Heart left ventricle (tissue), 16 donors: Measurements from ENCODE around the gene NSUN4. TPM values are rescaled to one million over a fixed set of nuclear protein-coding genes. Genes with fewer than 3 reads are reported as not detected.

ENCODE experiments used
- ATAC-seq, 4 donors: fragments of 200-7000 bp; cut with Tn5 transposase; one replicate each; pipeline ENCODE4 v1.9.1; 2020 to 2022; ENCODE audit warnings: moderate library complexity in 4 of 4, mild to moderate bottlenecking in 3 of 4, moderate number of reproducible peaks in 1 of 4
- DNase-seq, 5 donors: peaks; one replicate each; pipeline ENCODE4 v3.0.0-alpha.2; 2020
- H3K27ac ChIP-seq, 12 donors: fragments of 200-600 bp; sonication (generic) in 4 of 12; one replicate each; pipeline versions ENCODE4 v1.5.0 to v1.8.0; 2016 to 2022; ENCODE audit warnings: mild to moderate bottlenecking in 2 of 12
- H3K27me3 ChIP-seq, 9 donors: fragments of 200-600 bp; sonication (generic) in 2 of 9; one replicate each; pipeline versions ENCODE4 v1.5.1 to v1.8.0; 2016 to 2022; ENCODE audit warnings: mild to moderate bottlenecking in 3 of 9
- H3K36me3 ChIP-seq, 9 donors: fragments of 200-600 bp; sonication (generic) in 2 of 9; one replicate each; pipeline versions ENCODE4 v1.5.0 to v1.8.0; 2018 to 2022; ENCODE audit warnings: mild to moderate bottlenecking in 2 of 9
- H3K4me1 ChIP-seq, 12 donors: fragments of 200-600 bp; sonication (generic) in 4 of 12; one replicate each; pipeline versions ENCODE4 v1.5.0 to v1.8.0; 2016 to 2022; ENCODE audit warnings: mild to moderate bottlenecking in 3 of 12
- H3K4me3 ChIP-seq, 12 donors: fragments of 200-600 bp; sonication (generic) in 4 of 12; one replicate each; pipeline versions ENCODE4 v1.5.0 to v1.8.0; 2017 to 2022; ENCODE audit warnings: mild to moderate bottlenecking in 9 of 12, moderate library complexity in 4 of 12
- H3K9me3 ChIP-seq, 12 donors: fragments of 200-600 bp; sonication (generic) in 4 of 12; one replicate each; pipeline versions ENCODE4 v1.5.0 to v1.8.0; 2016 to 2022; ENCODE audit warnings: mild to moderate bottlenecking in 1 of 12
- CTCF ChIP-seq, 12 donors: fragments of 200-600 bp; sonication (generic) in 4 of 12; IDR thresholded peaks; one replicate each; pipeline versions ENCODE4 v1.5.0 to v1.8.0; 2018 to 2022; ENCODE audit warnings: antibody characterized with exemption in 12 of 12, mild to moderate bottlenecking in 5 of 12
- POLR2A ChIP-seq, 2 donors: fragments of 450-650 bp; IDR thresholded peaks; one replicate each; pipeline ENCODE4 v1.6.1; 2017; ENCODE audit warnings: antibody characterized with exemption in 2 of 2, mild to moderate bottlenecking in 2 of 2, moderate library complexity in 2 of 2
- WGBS, 4 donors: extraction: QIAGEN DNeasy Blood & Tissue Kit in 2 of 4; methylation state at CpG; one replicate each; pipeline versions ENCODE4 v1.1.5 to v1.1.7; 2013 to 2018; 5-methylcytosine and 5-hydroxymethylcytosine counted together
- intact Hi-C, 10 donors: fragments of 100-400 bp; cut with DNase I; formaldehyde crosslinking; loops; one replicate each; pipeline versions ENCODE4 v1.11.1 to v1.14.2; 2022
- long read RNA-seq, 3 donors: library from polyadenylated mRNA; unstranded; transcript quantifications; one replicate each; pipeline ENCODE4 v2.0.0, GENCODE V29; 2020 to 2021
- polyA plus RNA-seq, 2 donors: library from polyadenylated mRNA; stranded (reverse); fragments of 200-250 nt; gene quantifications; one replicate each; pipeline ENCODE4 v1.2.3, GENCODE V29; 2013
- total RNA-seq, 9 donors: library from RNA; depleted of rRNA in 2 of 9; stranded (reverse); fragments of >200 nt in 2 of 9; fragmentation: NEBNext Ultra II Directional in 3 of 9; extraction: Animal tissue kit (Norgen Biotek cat#: 25700) in 3 of 9; gene quantifications; one replicate each; pipeline versions ENCODE4 v1.1.0 to v1.2.4, GENCODE V29; 2016 to 2023
- donor health status: ischemic (EF 13 %, LVEDD 7.1; RV severe dilation, severe dysfunction).
- donor health status: healthy with polysubstance abuse.
- donor health status: DM: no; HTN: yes; CAD: no.
- donor health status: DM: no; HTN: no; CAD: no.
- donor health status: ischemic (EF 25% LVEDD 6.9; RV normal size, moderate dysfunction).
- donor health status: ischemic (EF 25% LVEDD 5.7; RV mildly dilated, moderate dysfunction).
- donor health status: healthy.
- donor health status: DM: yes; HTN: yes; CAD: no.
- donor health status: ischemic (EF 35%, LVEDD 5.7; RV mildly dilated, moderate dysfunction).
- donor health status: nonischemic (EF 11% LVEDD 7.7; RV severe dilation, severe dysfunction).
- donor health status: DM: yes; HTN: yes; CAD: no.
- donor health status: PGD.
- donor health status: ischemic (EF 29% LVEDD 5.4; RV normal size, mild dysfunction).
- donor health status: nonischemic (EF 23%, LVEDD 6.1; RV moderate dilation, normal function).

The NSUN4 gene
- total RNA-seq, result 10 to 100 TPM in 8 of 9 donors, 1 to 10 TPM in 1; 8.9 to 18.3 (median 14.0) TPM
- polyA plus RNA-seq, result 10 to 100 TPM in 1 of 2 donors, 1 to 10 TPM in 1; 9.0 to 15.3 TPM
- long read RNA-seq, donor 1, transcript NSUN4-204 (6 exons, 2,150 nt), result major isoform, 5 of 9 reads
- long read RNA-seq, donor 1, partial matches to known transcripts, result 1 of 9 reads
- long read RNA-seq, donor 1, other reads (novel, unspliced or antisense), result 3 of 9 reads
- long read RNA-seq, donor 2, full-length matches to known transcripts, result 23 of 27 reads
- long read RNA-seq, donor 2, partial matches to known transcripts, result 0 of 27 reads
- long read RNA-seq, donor 2, other reads (novel, unspliced or antisense), result 4 of 27 reads
- long read RNA-seq, donor 3, partial matches to known transcripts, result 0 of 7 reads
- long read RNA-seq, donor 3, other reads (novel, unspliced or antisense), result 3 of 7 reads

- peak; percentile 92 to 96 (median 94) for DNase-seq
- no peaks in the 10 kb centered on the region for H3K9me3 ChIP-seq
- H3K36me3 ChIP-seq, result peaks cover 0 to 23% (median 16%) of the 10 kb centered on the region in 9 donors
- intact Hi-C loops, result loop anchor here in 8 of 10 donors (1.0 to 10.0 kb wide), 6 partner anchors 36 to 306 kb away; partner anchors contain the start of genes LRRC41 (in 7 of the 8), UQCRH (in 7 of the 8) and RAD54L (in 4 of the 8)
- peak within 1 kb of the TSS; percentile 51 to 92 (median 70) for H3K4me3 ChIP-seq
- H3K27me3 ChIP-seq, result no peaks in the 10 kb centered on the region
- ATAC-seq, result peak; percentile 92 to 95 (median 94)
- TF ChIP-seq POLR2A (IDR thresholded peaks at IDR 0.05), result peak in 1 of 2 donors; percentile 63
- TF ChIP-seq CTCF (IDR thresholded peaks at IDR 0.05), result peak; percentile 38 to 89 (median 70)
- peak within 1 kb of the TSS; percentile 89 to 99 (median 94) for H3K27ac ChIP-seq
- WGBS, 4 donors, result 1% methylated on average over 50 to 53 of the region's 53 CpGs
- H3K4me1 ChIP-seq, result peaks cover 0 to 31% (median 15%) of the 10 kb centered on the region in 12 donors
These were observed at the start of gene NSUN4 for GRCh38 chr1:46340404-46341221. Gene NSUN4 (plus strand): TSS chr1:46340807. CDS start chr1:46340827, 20 bp downstream.

- Histone ChIP-seq H3K4me1 (peaks cover 0 to 27% (median 19%) of the 10 kb centered on the region in 12 donors), H3K36me3 (peaks cover 0 to 78% (median 67%) of the 10 kb centered on the region in 9 donors), H3K27ac (no peak overlapping the region), H3K4me3 (no peak overlapping the region), H3K9me3 (no peaks in the 10 kb centered on the region), H3K27me3 (no peaks in the 10 kb centered on the region)
- WGBS, 4 donors, result 92 to 96% (median 95%) methylated on average over 2 of the region's 2 CpGs
- intact Hi-C loops, result loop anchor here in 1 of 10 donors (5.0 kb wide), 1 partner anchor 43 kb away; no protein-coding TSS in a partner anchor
- ATAC-seq (no peak), DNase-seq (no peak)
- TF ChIP-seq CTCF (IDR thresholded peaks at IDR 0.05) (no peak), POLR2A (IDR thresholded peaks at IDR 0.05) (no peak)
These were observed 45.3 kb upstream of the NSUN4 start for GRCh38 chr1:46295306-46295705.

- intact Hi-C loops, result loop anchor here in 1 of 10 donors (5.0 kb wide), 1 partner anchor 46 kb away; no protein-coding TSS in a partner anchor
- Histone ChIP-seq H3K9me3 (no peaks in the 10 kb centered on the region), H3K4me1 (peaks cover 5 to 42% (median 32%) of the 10 kb centered on the region in 12 donors), H3K36me3 (peaks cover 0 to 53% (median 48%) of the 10 kb centered on the region in 9 donors), H3K27me3 (no peaks in the 10 kb centered on the region), H3K4me3 (no peak overlapping the region), H3K27ac (peak overlapping the region in 11 of 12 donors; percentile 28 to 100 (median 61))
- ATAC-seq, result no peak
- no peak for DNase-seq
- TF ChIP-seq CTCF (IDR thresholded peaks at IDR 0.05) (no peak), POLR2A (IDR thresholded peaks at IDR 0.05) (no peak)
These were observed 42.2 kb upstream of the NSUN4 start for GRCh38 chr1:46298387-46298786.
